ENCODE measurements around the gene ZNF215. TPM values are rescaled to one million over a fixed set of nuclear protein-coding genes. Genes with fewer than 3 reads are reported as not detected.

Gene ZNF215
- total RNA-seq, 1 donor from 2014 or later: 2.9 TPM

DNA sequence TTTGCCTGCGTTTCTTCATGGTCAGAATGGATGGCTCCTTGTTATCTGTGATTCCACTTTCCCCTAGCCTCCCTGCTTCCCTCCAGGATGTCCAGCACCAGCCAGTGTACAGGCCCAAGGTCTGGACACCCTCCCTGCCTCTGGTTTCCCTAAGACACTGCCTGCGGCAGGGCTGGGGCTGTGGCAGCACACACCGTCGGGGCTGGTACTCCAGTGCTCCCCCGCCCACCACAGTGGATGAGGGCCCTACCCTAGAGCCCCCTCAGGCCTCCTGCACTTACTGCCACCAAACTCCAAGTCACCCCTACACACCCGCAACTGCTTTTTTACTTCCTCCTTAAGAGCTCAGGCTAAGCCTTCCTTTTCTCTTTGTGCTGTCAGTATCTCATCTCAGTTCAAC lies 65.0 kb downstream of the ZNF215 start:
- no peak for DNase-seq (ENCODE audit: low read depth)

DNA sequence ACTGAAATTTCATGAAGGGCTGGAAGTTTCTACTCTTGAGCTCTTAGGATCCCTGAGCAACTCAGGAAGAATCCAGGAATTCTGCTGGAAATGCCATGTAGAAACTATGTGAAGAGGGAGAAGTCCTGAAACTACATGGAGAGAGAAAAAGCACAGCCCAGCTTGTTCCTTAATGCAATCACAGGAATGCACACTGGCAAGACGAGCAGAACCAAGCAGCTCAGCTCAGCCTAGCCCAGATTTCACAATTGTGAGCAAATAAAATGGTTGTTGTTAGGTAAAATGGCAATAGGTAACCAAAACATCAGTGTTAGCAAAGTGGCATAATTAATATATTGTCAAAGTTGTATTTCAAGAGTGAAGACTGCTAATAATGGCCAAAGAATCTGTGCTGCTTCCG lies 65.8 kb downstream of the ZNF215 start:
- FAIRE-seq (no peak), DNase-seq (ENCODE audit: low read depth) (peak; percentile 6)
- peak overlapping the region; percentile 78 for H3K4me2 ChIP-seq (ENCODE audit: low read length)
- no peaks in the 10 kb centered on the region for H4K20me1 ChIP-seq (ENCODE audit: insufficient read depth, low read length)
- H3K27me3 Mint-ChIP-seq (ENCODE audit: low read depth, unreplicated experiment): no peaks in the 10 kb centered on the region
- H3K27ac ChIP-seq (ENCODE audit: low read depth, low read length): peak overlapping the region; percentile 73
- TF ChIP-seq, protein P1, sequence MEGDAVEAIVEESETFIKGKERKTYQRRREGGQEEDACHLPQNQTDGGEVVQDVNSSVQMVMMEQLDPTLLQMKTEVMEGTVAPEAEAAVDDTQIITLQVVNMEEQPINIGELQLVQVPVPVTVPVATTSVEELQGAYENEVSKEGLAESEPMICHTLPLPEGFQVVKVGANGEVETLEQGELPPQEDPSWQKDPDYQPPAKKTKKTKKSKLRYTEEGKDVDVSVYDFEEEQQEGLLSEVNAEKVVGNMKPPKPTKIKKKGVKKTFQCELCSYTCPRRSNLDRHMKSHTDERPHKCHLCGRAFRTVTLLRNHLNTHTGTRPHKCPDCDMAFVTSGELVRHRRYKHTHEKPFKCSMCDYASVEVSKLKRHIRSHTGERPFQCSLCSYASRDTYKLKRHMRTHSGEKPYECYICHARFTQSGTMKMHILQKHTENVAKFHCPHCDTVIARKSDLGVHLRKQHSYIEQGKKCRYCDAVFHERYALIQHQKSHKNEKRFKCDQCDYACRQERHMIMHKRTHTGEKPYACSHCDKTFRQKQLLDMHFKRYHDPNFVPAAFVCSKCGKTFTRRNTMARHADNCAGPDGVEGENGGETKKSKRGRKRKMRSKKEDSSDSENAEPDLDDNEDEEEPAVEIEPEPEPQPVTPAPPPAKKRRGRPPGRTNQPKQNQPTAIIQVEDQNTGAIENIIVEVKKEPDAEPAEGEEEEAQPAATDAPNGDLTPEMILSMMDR (IDR thresholded peaks at IDR 0.05; ENCODE audit: insufficient read depth, low read depth, low read length): no peak
- no peak for TF ChIP-seq EZH2 (IDR thresholded peaks at IDR 0.05; ENCODE audit: insufficient read depth, low read length)
- H3K4me1 Mint-ChIP-seq (ENCODE audit: low read depth, unreplicated experiment): peaks cover 23% of the 10 kb centered on the region
- no peaks in the 10 kb centered on the region for H3K9me3 Mint-ChIP-seq (ENCODE audit: unreplicated experiment)
- H3K9ac ChIP-seq (ENCODE audit: low read length): peak overlapping the region; percentile 3
- no peaks in the 10 kb centered on the region for H3K9me3 ChIP-seq (ENCODE audit: insufficient read depth, low read depth, low read length)
- H3K79me2 ChIP-seq (ENCODE audit: insufficient read depth, low read length): no peaks in the 10 kb centered on the region
- H2AFZ ChIP-seq (ENCODE audit: low read depth, low read length): no peak overlapping the region
- no peak overlapping the region for H3K4me3 ChIP-seq (ENCODE audit: insufficient read depth, low read depth, low read length)
- H3K27me3 ChIP-seq (ENCODE audit: insufficient read depth, low read length): no peaks in the 10 kb centered on the region
- H3K4me3 Mint-ChIP-seq (ENCODE audit: unreplicated experiment): no peak overlapping the region
- peak overlapping the region; percentile 67 for H3K27ac Mint-ChIP-seq (ENCODE audit: unreplicated experiment)
- no peaks in the 10 kb centered on the region for H3K36me3 Mint-ChIP-seq (ENCODE audit: low read depth, unreplicated experiment)
- peaks cover 13% of the 10 kb centered on the region for H3K4me1 ChIP-seq (ENCODE audit: insufficient read depth, low read length)
- H3K36me3 ChIP-seq (ENCODE audit: insufficient read depth, low read length): no peaks in the 10 kb centered on the region

More for the DNA sequence above, 65.0 kb downstream of the ZNF215 start:
- no peaks in the 10 kb centered on the region for H3K27me3 ChIP-seq (ENCODE audit: insufficient read depth, low read length)
- H3K27ac ChIP-seq (ENCODE audit: low read depth, low read length): no peak overlapping the region
- H3K4me2 ChIP-seq (ENCODE audit: low read length): no peak overlapping the region
- no peaks in the 10 kb centered on the region for H3K36me3 ChIP-seq (ENCODE audit: insufficient read depth, low read length)
- H3K79me2 ChIP-seq (ENCODE audit: insufficient read depth, low read length): no peaks in the 10 kb centered on the region
- no peak for TF ChIP-seq EZH2 (IDR thresholded peaks at IDR 0.05; ENCODE audit: insufficient read depth, low read length)
- Mint-ChIP-seq H3K9me3 (ENCODE audit: unreplicated experiment) (no peaks in the 10 kb centered on the region), H3K36me3 (ENCODE audit: low read depth, unreplicated experiment) (no peaks in the 10 kb centered on the region), H3K4me1 (ENCODE audit: low read depth, unreplicated experiment) (peaks cover 23% of the 10 kb centered on the region), H3K27me3 (ENCODE audit: low read depth, unreplicated experiment) (no peaks in the 10 kb centered on the region), H3K4me3 (ENCODE audit: unreplicated experiment) (no peak overlapping the region), H3K27ac (ENCODE audit: unreplicated experiment) (no peak overlapping the region)
- no peak overlapping the region for H2AFZ ChIP-seq (ENCODE audit: low read depth, low read length)
- no peak for FAIRE-seq
- H3K9ac ChIP-seq (ENCODE audit: low read length): no peak overlapping the region
- H3K9me3 ChIP-seq (ENCODE audit: insufficient read depth, low read depth, low read length): no peaks in the 10 kb centered on the region
- H3K4me1 ChIP-seq (ENCODE audit: insufficient read depth, low read length): peaks cover 13% of the 10 kb centered on the region
- no peak overlapping the region for H3K4me3 ChIP-seq (ENCODE audit: insufficient read depth, low read depth, low read length)
- H4K20me1 ChIP-seq (ENCODE audit: insufficient read depth, low read length): no peaks in the 10 kb centered on the region

DNA sequence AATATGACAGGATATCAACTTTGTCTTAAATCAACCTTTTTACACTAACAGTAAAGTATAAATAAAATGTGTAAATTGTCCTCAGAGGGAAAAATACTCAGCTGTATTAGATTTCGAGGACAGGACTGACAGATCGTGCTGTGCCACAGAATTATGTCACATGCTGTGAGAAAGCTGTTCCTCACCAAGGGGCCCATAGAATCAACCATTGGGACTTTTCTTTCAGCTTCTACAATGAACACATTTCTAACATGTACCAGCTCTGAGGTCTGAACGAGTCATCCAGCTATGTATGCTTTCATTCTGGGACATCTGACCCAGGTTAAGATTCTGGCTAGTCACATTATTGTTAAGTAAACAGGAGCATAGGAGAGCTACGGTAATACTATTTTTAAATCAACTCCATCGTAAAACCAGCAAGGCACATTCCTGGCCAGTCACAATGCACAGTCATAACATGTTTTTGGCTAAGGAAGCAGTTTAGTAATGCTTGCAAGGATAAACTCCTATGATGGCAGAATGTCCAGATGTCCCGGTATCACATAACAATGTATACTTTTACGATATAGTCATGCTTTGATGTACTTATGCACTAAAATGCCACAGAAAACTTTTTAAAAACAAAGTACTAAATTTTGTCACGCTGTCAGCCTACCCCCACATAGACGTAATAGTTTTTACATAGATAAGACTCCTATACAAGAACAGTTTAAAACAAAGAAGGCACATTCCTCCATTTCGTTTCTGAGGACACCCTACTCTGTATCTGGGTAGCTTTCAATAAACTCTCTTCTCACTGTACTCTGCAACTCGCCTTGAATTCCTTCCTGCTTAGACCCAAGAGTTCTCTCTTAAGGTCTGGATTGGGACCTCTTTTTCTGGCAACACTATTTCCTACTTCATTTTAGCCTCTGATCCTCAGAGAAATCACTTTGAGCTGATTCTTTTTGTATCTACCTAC lies 66.5 kb downstream of the ZNF215 start:
- Histone ChIP-seq H3K27me3 (ENCODE audit: insufficient read depth, low read length) (no peaks in the 10 kb centered on the region), H3K9ac (ENCODE audit: low read length) (peak overlapping the region; percentile 28), H4K20me1 (ENCODE audit: insufficient read depth, low read length) (no peaks in the 10 kb centered on the region), H3K27ac (ENCODE audit: low read depth, low read length) (peak overlapping the region; percentile 73), H3K4me1 (ENCODE audit: insufficient read depth, low read length) (peaks cover 13% of the 10 kb centered on the region), H3K4me3 (ENCODE audit: insufficient read depth, low read depth, low read length) (peak overlapping the region; percentile 12), H3K4me2 (ENCODE audit: low read length) (peak overlapping the region; percentile 78), H3K9me3 (ENCODE audit: insufficient read depth, low read depth, low read length) (no peaks in the 10 kb centered on the region), H3K79me2 (ENCODE audit: insufficient read depth, low read length) (no peaks in the 10 kb centered on the region), H3K36me3 (ENCODE audit: insufficient read depth, low read length) (no peaks in the 10 kb centered on the region), H2AFZ (ENCODE audit: low read depth, low read length) (no peak overlapping the region)
- peak overlapping the region; percentile 67 for H3K27ac Mint-ChIP-seq (ENCODE audit: unreplicated experiment)
- TF ChIP-seq EZH2 (IDR thresholded peaks at IDR 0.05; ENCODE audit: insufficient read depth, low read length): no peak
- TF ChIP-seq, protein P1 (IDR thresholded peaks at IDR 0.05; ENCODE audit: insufficient read depth, low read depth, low read length): no peak
- no peak overlapping the region for H3K4me3 Mint-ChIP-seq (ENCODE audit: unreplicated experiment)
- DNase-seq (ENCODE audit: low read depth): peak; percentile 89
- H3K9me3 Mint-ChIP-seq (ENCODE audit: unreplicated experiment): no peaks in the 10 kb centered on the region
- peak; percentile 94 for FAIRE-seq
- no peaks in the 10 kb centered on the region for H3K36me3 Mint-ChIP-seq (ENCODE audit: low read depth, unreplicated experiment)
- H3K4me1 Mint-ChIP-seq (ENCODE audit: low read depth, unreplicated experiment): peaks cover 23% of the 10 kb centered on the region
- H3K27me3 Mint-ChIP-seq (ENCODE audit: low read depth, unreplicated experiment): no peaks in the 10 kb centered on the region
